ENCODE data around the gene ZMYM4.

ZMYM4 gene

DNA sequence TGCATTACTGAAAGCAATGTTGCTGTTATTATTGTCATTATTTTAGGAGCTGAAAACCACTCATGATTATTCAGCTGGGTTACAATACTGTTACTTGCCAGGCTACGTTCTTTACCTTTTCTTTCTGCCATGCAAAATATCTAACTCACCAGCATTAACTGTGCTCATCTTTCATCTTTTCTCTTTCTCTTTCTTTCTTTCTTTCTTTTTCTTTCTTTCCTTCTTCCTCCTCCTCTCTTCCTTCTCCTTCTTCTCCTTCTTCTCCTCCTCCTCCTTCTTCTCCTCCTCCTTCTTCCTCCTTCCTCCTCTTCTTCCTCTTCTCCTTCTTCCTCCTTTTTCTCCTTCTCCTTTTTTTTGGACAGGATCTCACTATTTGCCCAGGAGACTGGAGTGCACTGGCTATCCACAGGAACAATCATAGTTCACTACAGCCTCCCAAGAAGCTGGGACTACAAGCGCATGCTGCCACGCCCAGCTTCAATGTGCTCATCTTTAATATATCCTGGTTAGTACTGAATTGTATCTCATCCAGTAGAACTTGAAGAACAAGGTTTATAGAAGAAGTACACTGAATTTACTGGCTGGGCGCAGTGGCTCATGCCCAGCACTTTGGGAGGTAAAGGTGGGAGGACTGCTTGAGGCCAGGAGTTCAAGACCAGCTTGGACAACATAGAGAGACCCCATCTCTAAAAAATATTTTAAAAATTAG is 6.9 kb upstream of the ZMYM4 start:
- no peak for TF ChIP-seq ZFP30 (CRISPR knock-in tag; IDR thresholded peaks at IDR 0.05)
- no peak for TF ChIP-seq ZC3H10 (CRISPR knock-in tag; IDR thresholded peaks at IDR 0.05)
- TF ChIP-seq, protein P1, sequence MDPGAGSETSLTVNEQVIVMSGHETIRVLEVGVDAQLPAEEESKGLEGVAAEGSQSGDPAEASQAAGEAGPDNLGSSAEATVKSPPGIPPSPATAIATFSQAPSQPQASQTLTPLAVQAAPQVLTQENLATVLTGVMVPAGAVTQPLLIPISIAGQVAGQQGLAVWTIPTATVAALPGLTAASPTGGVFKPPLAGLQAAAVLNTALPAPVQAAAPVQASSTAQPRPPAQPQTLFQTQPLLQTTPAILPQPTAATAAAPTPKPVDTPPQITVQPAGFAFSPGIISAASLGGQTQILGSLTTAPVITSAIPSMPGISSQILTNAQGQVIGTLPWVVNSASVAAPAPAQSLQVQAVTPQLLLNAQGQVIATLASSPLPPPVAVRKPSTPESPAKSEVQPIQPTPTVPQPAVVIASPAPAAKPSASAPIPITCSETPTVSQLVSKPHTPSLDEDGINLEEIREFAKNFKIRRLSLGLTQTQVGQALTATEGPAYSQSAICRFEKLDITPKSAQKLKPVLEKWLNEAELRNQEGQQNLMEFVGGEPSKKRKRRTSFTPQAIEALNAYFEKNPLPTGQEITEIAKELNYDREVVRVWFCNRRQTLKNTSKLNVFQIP (CRISPR knock-in tag; IDR thresholded peaks at IDR 0.05; ENCODE audit: borderline replicate concordance, low read depth): no peak
- no peak for TF ChIP-seq RARB (CRISPR knock-in tag; IDR thresholded peaks at IDR 0.05)
- no peak for TF ChIP-seq ZNF8 (CRISPR knock-in tag; IDR thresholded peaks at IDR 0.05)
- TF ChIP-seq OSR1 (CRISPR knock-in tag; IDR thresholded peaks at IDR 0.05): no peak
- TF ChIP-seq, protein P2, sequence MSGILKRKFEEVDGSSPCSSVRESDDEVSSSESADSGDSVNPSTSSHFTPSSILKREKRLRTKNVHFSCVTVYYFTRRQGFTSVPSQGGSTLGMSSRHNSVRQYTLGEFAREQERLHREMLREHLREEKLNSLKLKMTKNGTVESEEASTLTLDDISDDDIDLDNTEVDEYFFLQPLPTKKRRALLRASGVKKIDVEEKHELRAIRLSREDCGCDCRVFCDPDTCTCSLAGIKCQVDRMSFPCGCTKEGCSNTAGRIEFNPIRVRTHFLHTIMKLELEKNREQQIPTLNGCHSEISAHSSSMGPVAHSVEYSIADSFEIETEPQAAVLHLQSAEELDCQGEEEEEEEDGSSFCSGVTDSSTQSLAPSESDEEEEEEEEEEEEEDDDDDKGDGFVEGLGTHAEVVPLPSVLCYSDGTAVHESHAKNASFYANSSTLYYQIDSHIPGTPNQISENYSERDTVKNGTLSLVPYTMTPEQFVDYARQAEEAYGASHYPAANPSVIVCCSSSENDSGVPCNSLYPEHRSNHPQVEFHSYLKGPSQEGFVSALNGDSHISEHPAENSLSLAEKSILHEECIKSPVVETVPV (CRISPR knock-in tag; IDR thresholded peaks at IDR 0.05): no peak
- TF ChIP-seq, protein P3, sequence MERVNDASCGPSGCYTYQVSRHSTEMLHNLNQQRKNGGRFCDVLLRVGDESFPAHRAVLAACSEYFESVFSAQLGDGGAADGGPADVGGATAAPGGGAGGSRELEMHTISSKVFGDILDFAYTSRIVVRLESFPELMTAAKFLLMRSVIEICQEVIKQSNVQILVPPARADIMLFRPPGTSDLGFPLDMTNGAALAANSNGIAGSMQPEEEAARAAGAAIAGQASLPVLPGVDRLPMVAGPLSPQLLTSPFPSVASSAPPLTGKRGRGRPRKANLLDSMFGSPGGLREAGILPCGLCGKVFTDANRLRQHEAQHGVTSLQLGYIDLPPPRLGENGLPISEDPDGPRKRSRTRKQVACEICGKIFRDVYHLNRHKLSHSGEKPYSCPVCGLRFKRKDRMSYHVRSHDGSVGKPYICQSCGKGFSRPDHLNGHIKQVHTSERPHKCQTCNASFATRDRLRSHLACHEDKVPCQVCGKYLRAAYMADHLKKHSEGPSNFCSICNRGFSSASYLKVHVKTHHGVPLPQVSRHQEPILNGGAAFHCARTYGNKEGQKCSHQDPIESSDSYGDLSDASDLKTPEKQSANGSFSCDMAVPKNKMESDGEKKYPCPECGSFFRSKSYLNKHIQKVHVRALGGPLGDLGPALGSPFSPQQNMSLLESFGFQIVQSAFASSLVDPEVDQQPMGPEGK (CRISPR knock-in tag; IDR thresholded peaks at IDR 0.05; ENCODE audit: borderline replicate concordance): no peak
- ATAC-seq: no peak

DNA sequence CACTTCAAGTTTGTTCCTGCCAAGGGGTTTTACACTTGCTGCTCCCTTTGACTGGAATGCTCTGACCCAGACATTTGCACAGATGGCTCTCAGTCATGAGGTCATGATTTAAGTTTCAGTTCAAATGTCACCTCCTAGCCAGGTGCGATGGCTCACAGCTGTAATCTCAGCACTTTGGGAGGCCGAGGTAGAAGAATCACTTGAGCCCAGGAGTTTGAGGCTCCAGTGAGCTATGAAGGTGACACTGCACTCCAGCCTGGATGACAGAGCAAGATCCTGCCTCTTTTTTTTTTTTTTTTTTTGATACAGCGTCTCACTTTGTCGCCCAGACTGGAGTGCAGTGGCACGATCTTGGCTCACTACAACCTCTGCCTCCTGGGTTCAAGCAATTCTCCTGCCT is 4.5 kb upstream of the ZMYM4 start:
- TF ChIP-seq, protein P2 (CRISPR knock-in tag; IDR thresholded peaks at IDR 0.05): no peak
- TF ChIP-seq BACH2 (CRISPR knock-in tag; IDR thresholded peaks at IDR 0.05; ENCODE audit: borderline replicate concordance): no peak
- no peak for TF ChIP-seq ZC3H10 (CRISPR knock-in tag; IDR thresholded peaks at IDR 0.05)
- TF ChIP-seq ISL1 (CRISPR knock-in tag; IDR thresholded peaks at IDR 0.05): no peak
- no peak for TF ChIP-seq SNAI2 (CRISPR knock-in tag; IDR thresholded peaks at IDR 0.05)
- TF ChIP-seq, protein P4, sequence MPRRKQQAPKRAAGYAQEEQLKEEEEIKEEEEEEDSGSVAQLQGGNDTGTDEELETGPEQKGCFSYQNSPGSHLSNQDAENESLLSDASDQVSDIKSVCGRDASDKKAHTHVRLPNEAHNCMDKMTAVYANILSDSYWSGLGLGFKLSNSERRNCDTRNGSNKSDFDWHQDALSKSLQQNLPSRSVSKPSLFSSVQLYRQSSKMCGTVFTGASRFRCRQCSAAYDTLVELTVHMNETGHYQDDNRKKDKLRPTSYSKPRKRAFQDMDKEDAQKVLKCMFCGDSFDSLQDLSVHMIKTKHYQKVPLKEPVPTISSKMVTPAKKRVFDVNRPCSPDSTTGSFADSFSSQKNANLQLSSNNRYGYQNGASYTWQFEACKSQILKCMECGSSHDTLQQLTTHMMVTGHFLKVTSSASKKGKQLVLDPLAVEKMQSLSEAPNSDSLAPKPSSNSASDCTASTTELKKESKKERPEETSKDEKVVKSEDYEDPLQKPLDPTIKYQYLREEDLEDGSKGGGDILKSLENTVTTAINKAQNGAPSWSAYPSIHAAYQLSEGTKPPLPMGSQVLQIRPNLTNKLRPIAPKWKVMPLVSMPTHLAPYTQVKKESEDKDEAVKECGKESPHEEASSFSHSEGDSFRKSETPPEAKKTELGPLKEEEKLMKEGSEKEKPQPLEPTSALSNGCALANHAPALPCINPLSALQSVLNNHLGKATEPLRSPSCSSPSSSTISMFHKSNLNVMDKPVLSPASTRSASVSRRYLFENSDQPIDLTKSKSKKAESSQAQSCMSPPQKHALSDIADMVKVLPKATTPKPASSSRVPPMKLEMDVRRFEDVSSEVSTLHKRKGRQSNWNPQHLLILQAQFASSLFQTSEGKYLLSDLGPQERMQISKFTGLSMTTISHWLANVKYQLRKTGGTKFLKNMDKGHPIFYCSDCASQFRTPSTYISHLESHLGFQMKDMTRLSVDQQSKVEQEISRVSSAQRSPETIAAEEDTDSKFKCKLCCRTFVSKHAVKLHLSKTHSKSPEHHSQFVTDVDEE (CRISPR knock-in tag; IDR thresholded peaks at IDR 0.05): no peak
- TF ChIP-seq, protein P3 (CRISPR knock-in tag; IDR thresholded peaks at IDR 0.05; ENCODE audit: borderline replicate concordance): no peak
- TF ChIP-seq ZFP3 (CRISPR knock-in tag; IDR thresholded peaks at IDR 0.05): no peak
- TF ChIP-seq ZNF565 (CRISPR knock-in tag; conservative IDR thresholded peaks at IDR 0.05; ENCODE audit: low read depth): no peak
- TF ChIP-seq OSR1 (CRISPR knock-in tag; IDR thresholded peaks at IDR 0.05): no peak
- TF ChIP-seq ESRRG (CRISPR knock-in tag; IDR thresholded peaks at IDR 0.05): no peak
- no peak for TF ChIP-seq ZNF8 (CRISPR knock-in tag; IDR thresholded peaks at IDR 0.05)
- no peak for TF ChIP-seq RARB (CRISPR knock-in tag; IDR thresholded peaks at IDR 0.05)
- TF ChIP-seq, protein P1 (CRISPR knock-in tag; IDR thresholded peaks at IDR 0.05; ENCODE audit: borderline replicate concordance, low read depth): no peak
- TF ChIP-seq CSDC2 (CRISPR knock-in tag; IDR thresholded peaks at IDR 0.05): no peak
- no peak for TF ChIP-seq TOX (CRISPR knock-in tag; IDR thresholded peaks at IDR 0.05; ENCODE audit: borderline replicate concordance)
- no peak for TF ChIP-seq TCF4 (CRISPR knock-in tag; IDR thresholded peaks at IDR 0.05; ENCODE audit: borderline replicate concordance)
- no peak for ATAC-seq

Measured in SK-N-SH treated with all-trans-retinoic acid at 6 μM for 48 hours (cell line).